HCT116 (cell line): ENCODE results near the gene ATP7B.

Experiments
- CEBPB ChIP-seq: IDR thresholded peaks from 2 replicates; pipeline ENCODE4 v1.6.1; 2012; ENCODE audit warnings: low read depth
- CTCF ChIP-seq, 3 experiments: fragments of 200-600 bp in 1 of 3; sonication (generic) in 1 of 3; IDR thresholded peaks in 2 of 3; conservative IDR thresholded peaks in 1 of 3; 2 replicates each; pipeline ENCODE4 v1.5.1; 2012 to 2017; ENCODE audit warnings: low read depth in 2 of 3, low read length in 2 of 3, antibody characterized with exemption in 1 of 3, borderline replicate concordance in 1 of 3, control low read depth in 1 of 3, mild to moderate bottlenecking in 1 of 3, mixed read lengths in 1 of 3, mixed run types in 1 of 3, moderate library complexity in 1 of 3; ENCODE audit not compliant: insufficient read depth in 1 of 3
- ZNF274 ChIP-seq: fragments of 200-500 bp; sonication (Bioruptor generic); IDR thresholded peaks from 2 replicates; pipeline ENCODE4 v1.6.1; 2014; ENCODE audit warnings: mild to moderate bottlenecking, low read depth, low read length, inconsistent platforms

GRCh38 chr13:51926528-51926885 lies 84.7 kb downstream of the ATP7B start:
- TF ChIP-seq CTCF (IDR thresholded peaks at IDR 0.05 in 2 of 3, conservative IDR thresholded peaks at IDR 0.05 in 1 of 3; ENCODE audit: borderline replicate concordance in 1 of 3, insufficient read depth in 1 of 3, low read depth in 2 of 3, low read length in 2 of 3): no peak
- TF ChIP-seq ZNF274: no peak
- no peak for TF ChIP-seq CEBPB
